ENCODE results near the gene EP400. TPM values are rescaled to one million over a fixed set of nuclear protein-coding genes. Genes with fewer than 3 reads are reported as not detected.

The EP400 gene
- total and polyA plus RNA-seq, 2 donors (not counting 1 experiment from before 2014, with no cell fraction given): 3.4 to 12.4 TPM

DNA sequence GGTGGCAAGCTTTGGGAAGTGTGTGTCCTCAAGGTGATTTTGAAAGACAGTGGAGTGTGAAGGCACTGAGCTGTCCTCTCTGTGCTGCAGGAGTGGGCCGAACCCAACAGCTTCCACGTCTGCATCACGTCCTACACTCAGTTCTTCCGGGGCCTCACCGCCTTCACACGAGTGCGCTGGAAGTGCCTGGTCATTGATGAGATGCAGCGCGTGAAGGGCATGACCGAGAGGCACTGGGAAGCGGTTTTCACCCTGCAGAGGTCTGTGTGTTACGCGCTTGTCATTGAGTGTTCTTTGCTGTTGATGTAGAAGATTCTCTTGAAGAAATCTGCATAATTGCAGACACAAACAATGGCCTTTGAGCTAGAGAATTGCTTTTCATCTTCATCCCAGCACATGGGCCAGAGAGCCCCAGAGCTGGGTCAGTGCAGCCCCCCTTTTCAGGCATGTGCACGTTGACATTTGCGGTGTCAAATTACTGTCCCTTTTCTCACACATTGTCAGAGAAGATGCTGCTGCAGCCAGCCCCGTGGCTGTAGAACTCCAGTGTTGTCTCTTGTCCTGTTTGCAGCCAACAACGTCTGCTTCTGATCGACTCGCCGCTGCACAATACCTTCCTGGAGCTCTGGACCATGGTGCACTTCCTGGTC, 63.3 kb downstream of the EP400 start:
- Histone ChIP-seq H4K20me1 (ENCODE audit: control insufficient read depth, extremely low read depth, insufficient read depth, low read length) (no peaks in the 10 kb centered on the region), H3K36me3 (ENCODE audit: control insufficient read depth, insufficient read depth, low read length) (peaks cover 14% of the 10 kb centered on the region)

GRCh38 chr12:132014092-132014914, 64.6 kb downstream of the EP400 start:
- H3K27ac ChIP-seq (ENCODE audit: insufficient read depth, low read length): no peak overlapping the region
- no peak overlapping the region for H3K9ac ChIP-seq (ENCODE audit: insufficient read depth, low read length)
- no peaks in the 10 kb centered on the region for H3K79me2 ChIP-seq (ENCODE audit: control insufficient read depth, insufficient read depth, low read length)
- peak in 1 of 2 donors; percentile 53 for DNase-seq (ENCODE audit: low read depth in 2 of 2)
- H4K20me1 ChIP-seq (ENCODE audit: control insufficient read depth, extremely low read depth, insufficient read depth, low read length): no peaks in the 10 kb centered on the region
- no peaks in the 10 kb centered on the region for H3K27me3 ChIP-seq (ENCODE audit: control insufficient read depth, insufficient read depth, low read length)
- H2AFZ ChIP-seq (ENCODE audit: low read length): no peak overlapping the region
- no peak for TF ChIP-seq CTCF (conservative IDR thresholded peaks at IDR 0.05 in 1 of 2, IDR thresholded peaks at IDR 0.05 in 1 of 2; ENCODE audit: low read depth in 1 of 2, low read length in 2 of 2)
- TF ChIP-seq EZH2 (IDR thresholded peaks at IDR 0.05; ENCODE audit: low read length, missing control alignments): no peak
- no peak overlapping the region for H3K4me2 ChIP-seq (ENCODE audit: extremely low read depth, insufficient read depth, low read length)
- H3K4me1 ChIP-seq (ENCODE audit: control insufficient read depth, extremely low read depth, insufficient read depth, low read length): no peaks in the 10 kb centered on the region
- H3K9me3 ChIP-seq (ENCODE audit: control insufficient read depth, insufficient read depth, low read depth, low read length): no peaks in the 10 kb centered on the region
- peaks cover 16% of the 10 kb centered on the region for H3K36me3 ChIP-seq (ENCODE audit: control insufficient read depth, insufficient read depth, low read length)
- no peak overlapping the region for H3K4me3 ChIP-seq (replicated peaks in 1 of 4; ENCODE audit: control extremely low read depth in 1 of 4, insufficient read depth in 1 of 4, low read depth in 3 of 4, low read length in 4 of 4)

More for the DNA sequence above, 63.3 kb downstream of the EP400 start:
- no peaks in the 10 kb centered on the region for H3K27me3 ChIP-seq (ENCODE audit: control insufficient read depth, insufficient read depth, low read length)
- no peak overlapping the region for H3K4me3 ChIP-seq (replicated peaks in 1 of 4; ENCODE audit: control extremely low read depth in 1 of 4, insufficient read depth in 1 of 4, low read depth in 3 of 4, low read length in 4 of 4)
- no peak overlapping the region for H3K27ac ChIP-seq (ENCODE audit: insufficient read depth, low read length)
- TF ChIP-seq CTCF (conservative IDR thresholded peaks at IDR 0.05 in 1 of 2, IDR thresholded peaks at IDR 0.05 in 1 of 2; ENCODE audit: low read depth in 1 of 2, low read length in 2 of 2): no peak
- no peak for TF ChIP-seq EZH2 (IDR thresholded peaks at IDR 0.05; ENCODE audit: low read length, missing control alignments)
- H3K9me3 ChIP-seq (ENCODE audit: control insufficient read depth, insufficient read depth, low read depth, low read length): no peaks in the 10 kb centered on the region
- no peak overlapping the region for H3K4me2 ChIP-seq (ENCODE audit: extremely low read depth, insufficient read depth, low read length)
- no peak for DNase-seq (ENCODE audit: low read depth in 2 of 2)
- no peak overlapping the region for H3K9ac ChIP-seq (ENCODE audit: insufficient read depth, low read length)
- no peaks in the 10 kb centered on the region for H3K79me2 ChIP-seq (ENCODE audit: control insufficient read depth, insufficient read depth, low read length)
- no peaks in the 10 kb centered on the region for H3K4me1 ChIP-seq (ENCODE audit: control insufficient read depth, extremely low read depth, insufficient read depth, low read length)
- no peak overlapping the region for H2AFZ ChIP-seq (ENCODE audit: low read length)

DNA sequence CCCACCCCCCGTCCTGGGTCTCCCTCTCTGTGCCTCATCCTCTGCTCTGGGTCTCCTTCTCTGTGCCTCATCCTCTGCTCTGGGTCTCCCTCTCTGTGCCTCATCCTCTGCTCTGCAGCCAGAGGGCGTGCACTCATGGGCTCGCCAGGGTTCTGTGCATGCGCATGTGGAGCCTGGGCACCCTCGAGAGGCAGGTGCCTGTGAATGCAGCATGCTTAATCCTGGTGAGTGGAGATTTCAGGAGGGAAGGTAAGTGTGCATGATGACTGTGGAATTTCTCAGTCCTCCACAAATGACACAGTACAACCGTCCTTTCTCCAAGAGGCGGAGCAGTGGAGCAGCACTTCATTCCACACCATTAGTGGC, 65.2 kb downstream of the EP400 start:
- H3K79me2 ChIP-seq (ENCODE audit: control insufficient read depth, insufficient read depth, low read length): no peaks in the 10 kb centered on the region
- peaks cover 17% of the 10 kb centered on the region for H3K36me3 ChIP-seq (ENCODE audit: control insufficient read depth, insufficient read depth, low read length)
- no peak overlapping the region for H3K4me2 ChIP-seq (ENCODE audit: extremely low read depth, insufficient read depth, low read length)

More for the DNA sequence above, 65.2 kb downstream of the EP400 start:
- H2AFZ ChIP-seq (ENCODE audit: low read length): no peak overlapping the region
- H3K9ac ChIP-seq (ENCODE audit: insufficient read depth, low read length): no peak overlapping the region
- no peak overlapping the region for H3K4me3 ChIP-seq (replicated peaks in 1 of 4; ENCODE audit: control extremely low read depth in 1 of 4, insufficient read depth in 1 of 4, low read depth in 3 of 4, low read length in 4 of 4)
- H4K20me1 ChIP-seq (ENCODE audit: control insufficient read depth, extremely low read depth, insufficient read depth, low read length): no peaks in the 10 kb centered on the region
- TF ChIP-seq CTCF (conservative IDR thresholded peaks at IDR 0.05 in 1 of 2, IDR thresholded peaks at IDR 0.05 in 1 of 2; ENCODE audit: low read depth in 1 of 2, low read length in 2 of 2): no peak
- no peak for TF ChIP-seq EZH2 (IDR thresholded peaks at IDR 0.05; ENCODE audit: low read length, missing control alignments)
- H3K27me3 ChIP-seq (ENCODE audit: control insufficient read depth, insufficient read depth, low read length): no peaks in the 10 kb centered on the region
- H3K27ac ChIP-seq (ENCODE audit: insufficient read depth, low read length): no peak overlapping the region
- H3K4me1 ChIP-seq (ENCODE audit: control insufficient read depth, extremely low read depth, insufficient read depth, low read length): no peaks in the 10 kb centered on the region
- DNase-seq (ENCODE audit: low read depth in 2 of 2): no peak
- no peaks in the 10 kb centered on the region for H3K9me3 ChIP-seq (ENCODE audit: control insufficient read depth, insufficient read depth, low read depth, low read length)
